ENCODE results near the gene IKZF1.

The IKZF1 gene

GRCh38 chr7:50281680-50282445 is 22.7 kb upstream of the IKZF1 start:
- intact Hi-C loops (cut with DNase I) = no loop called here
- DNase-seq = peak in 2 of 42 donors; percentile 28 to 39

- DNase-seq = no peak
- intact Hi-C loops (cut with DNase I) = no loop called here
Observed at GRCh38 chr7:50282813-50283605, 21.5 kb upstream of the IKZF1 start.

- DNase-seq = no peak
- intact Hi-C loops (cut with DNase I) = no loop called here
Observed at GRCh38 chr7:50283731-50284130, 20.8 kb upstream of the IKZF1 start.

DNA sequence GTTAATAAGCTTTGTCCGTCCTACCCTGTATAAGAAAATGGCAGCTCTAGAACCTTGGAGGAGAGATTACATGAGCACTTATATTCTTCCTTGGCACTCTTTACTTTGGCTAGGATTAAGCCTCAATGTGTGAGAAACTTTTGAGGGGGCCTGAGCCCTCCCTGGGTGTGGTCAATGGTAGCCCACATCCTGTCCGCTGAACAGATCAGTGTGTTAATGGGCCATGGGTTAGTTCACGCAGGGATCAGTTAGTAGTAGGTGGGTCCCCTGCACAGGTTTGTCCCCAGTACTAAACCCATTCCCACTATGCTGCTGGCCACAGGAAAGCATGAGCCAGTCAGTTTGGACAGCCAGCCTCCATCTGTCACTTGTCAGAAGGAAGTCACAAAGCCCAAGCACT is 20.2 kb upstream of the IKZF1 start:
- intact Hi-C loops (cut with DNase I) = no loop called here
- DNase-seq = no peak

DNA sequence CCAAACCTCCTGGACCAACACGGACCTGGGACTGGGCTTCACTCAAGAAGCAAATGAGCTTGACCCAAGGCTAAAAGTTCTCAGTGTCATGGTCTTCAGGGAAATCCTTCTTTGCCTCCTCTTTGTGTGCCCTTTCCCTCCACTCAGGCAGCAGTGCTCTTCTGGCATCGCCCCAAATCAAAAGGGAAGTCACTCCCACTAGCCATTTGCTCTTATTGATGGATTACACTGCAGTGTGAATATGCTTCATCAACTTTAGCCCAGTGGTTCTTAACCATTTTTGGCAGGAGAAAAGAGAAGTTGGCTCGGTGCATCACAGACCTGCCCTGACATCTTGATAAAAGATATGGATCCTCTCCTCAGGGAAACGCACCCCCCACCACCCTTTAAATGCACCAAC is 19.2 kb upstream of the IKZF1 start:
- DNase-seq = no peak
- intact Hi-C loops (cut with DNase I) = no loop called here

DNA sequence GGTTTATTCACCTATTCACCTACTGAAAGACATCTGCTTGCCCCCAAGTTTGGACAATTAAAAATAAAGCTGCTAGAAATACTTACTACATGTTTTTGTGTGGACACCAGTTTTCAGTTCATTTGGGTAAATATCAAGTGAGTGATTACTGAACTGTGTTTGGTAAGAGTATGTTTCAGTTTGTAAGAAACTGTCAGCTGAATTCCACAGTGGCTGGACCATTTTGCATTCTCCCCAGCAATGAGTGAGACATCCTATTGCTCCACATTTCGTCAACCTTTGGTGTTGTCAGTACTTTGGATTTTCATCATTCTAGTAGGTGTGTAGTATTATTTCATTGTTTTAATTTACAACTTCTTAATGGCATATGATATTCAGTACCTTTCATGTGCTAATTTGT is 17.4 kb upstream of the IKZF1 start:
- no peak for DNase-seq
- intact Hi-C loops (cut with DNase I) = no loop called here

GRCh38 chr7:50292165-50292757 is 12.3 kb upstream of the IKZF1 start:
- no peak for DNase-seq
- intact Hi-C loops (cut with DNase I) = no loop called here

DNA sequence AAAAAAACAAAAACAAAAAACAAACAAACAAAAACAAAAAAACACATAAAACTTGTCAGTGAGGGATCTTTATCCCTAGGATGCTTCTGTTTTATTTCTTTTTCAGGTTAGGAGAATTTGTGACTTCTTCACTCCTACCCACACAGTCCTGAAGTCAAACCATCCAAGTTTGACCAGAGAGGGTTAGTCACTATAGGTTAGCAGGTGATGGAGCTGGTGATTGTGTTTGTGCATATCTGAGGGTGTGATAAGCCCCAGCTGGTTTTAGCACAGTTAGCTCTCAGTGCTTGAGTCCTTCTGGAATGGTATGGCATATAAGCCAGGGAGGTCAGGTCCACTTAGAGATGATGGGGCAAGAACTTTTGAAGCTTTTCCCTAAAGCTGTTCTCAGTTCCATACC is 11.8 kb upstream of the IKZF1 start:
- DNase-seq = no peak
- intact Hi-C loops (cut with DNase I) = no loop called here

GRCh38 chr7:50293509-50294179 is 10.9 kb upstream of the IKZF1 start:
- no peak for DNase-seq
- intact Hi-C loops (cut with DNase I) = no loop called here

GRCh38 chr7:50295133-50295532 is 9.4 kb upstream of the IKZF1 start:
- no peak for DNase-seq
- intact Hi-C loops (cut with DNase I) = no loop called here

- DNase-seq = no peak
- intact Hi-C loops (cut with DNase I) = no loop called here
Observed at GRCh38 chr7:50296799-50297198, 7.7 kb upstream of the IKZF1 start.

DNA sequence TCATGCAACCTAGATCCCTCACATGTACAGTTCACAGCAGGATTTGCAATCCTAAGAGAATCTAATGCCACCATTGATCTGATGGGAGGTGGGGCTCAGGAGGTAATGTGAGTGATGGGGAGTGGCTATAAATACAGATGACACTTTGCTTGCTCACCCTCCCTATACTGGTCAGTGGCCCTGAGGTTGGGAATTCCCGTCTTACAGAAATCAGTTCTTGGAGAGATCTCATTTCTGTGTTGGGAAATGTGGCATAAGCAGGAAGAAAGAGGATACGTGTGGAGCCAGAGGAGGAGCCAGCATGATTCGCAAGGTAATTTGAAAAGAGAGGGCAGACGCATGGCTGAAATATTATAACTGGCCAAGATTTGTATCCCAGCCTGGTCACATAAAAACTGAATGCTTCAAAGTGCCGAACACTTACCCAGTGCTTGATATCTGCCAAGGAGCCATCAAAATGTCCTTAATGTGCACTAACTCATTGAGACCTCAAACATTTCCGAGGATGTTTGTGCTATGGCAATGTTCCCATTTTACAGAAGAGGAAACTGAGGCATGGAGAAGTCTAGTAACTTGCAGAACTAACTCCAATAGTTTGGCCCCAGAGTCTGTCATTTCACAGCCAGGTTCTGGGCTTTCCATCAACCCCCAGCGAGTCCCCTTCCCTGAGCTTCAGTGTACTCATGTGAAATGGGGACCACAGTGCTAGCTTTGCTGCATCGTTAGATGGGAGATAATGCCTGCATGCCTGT is 5.5 kb upstream of the IKZF1 start:
- intact Hi-C loops (cut with DNase I) = no loop called here

GRCh38 chr7:50300336-50300735 is 4.2 kb upstream of the IKZF1 start:
- DNase-seq = no peak
- intact Hi-C loops (cut with DNase I) = no loop called here

More for the DNA sequence above, 5.5 kb upstream of the IKZF1 start:
- no peak for DNase-seq

DNA sequence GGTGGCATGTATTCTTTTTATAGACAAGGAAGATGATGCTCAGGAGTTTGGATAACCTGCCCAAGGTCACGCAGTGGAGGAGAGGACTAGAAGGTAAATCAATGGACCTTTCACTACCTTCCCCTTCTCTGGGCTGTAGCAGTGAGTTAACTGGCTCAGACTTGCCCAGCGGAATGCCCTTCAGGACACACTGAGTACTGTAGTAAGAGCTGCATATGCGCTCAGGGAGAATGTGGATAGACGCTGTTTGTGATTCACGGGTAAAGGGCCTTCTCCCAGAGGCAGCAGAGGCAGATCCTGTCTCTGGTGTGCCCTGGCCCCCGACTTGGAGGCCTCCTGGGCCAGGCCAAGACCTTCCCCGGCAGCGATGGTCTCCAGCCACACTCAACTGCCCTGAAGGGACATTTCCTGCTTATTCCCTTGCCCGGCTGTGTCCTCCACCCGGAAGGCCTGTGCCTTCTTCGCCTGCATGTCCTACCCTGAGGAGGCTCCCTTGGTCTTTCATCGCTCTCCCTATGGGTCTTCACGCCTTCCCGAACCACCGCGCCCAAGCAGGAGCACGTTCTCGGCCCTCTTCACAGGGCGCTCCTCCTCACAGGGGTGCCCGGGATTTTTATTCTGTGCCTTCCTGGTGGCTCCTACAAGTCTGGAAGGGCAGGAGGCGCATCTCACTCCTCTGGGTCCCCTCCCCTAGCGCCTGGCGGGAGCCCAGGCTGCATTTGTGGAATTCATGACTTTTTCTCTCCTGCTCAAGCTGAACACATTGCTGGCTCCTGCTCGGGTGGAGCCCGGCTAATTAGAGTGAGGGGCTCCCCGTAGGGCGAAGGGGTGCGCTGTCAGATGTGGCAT is 1.8 kb upstream of the IKZF1 start:
- no peak for DNase-seq

DNA sequence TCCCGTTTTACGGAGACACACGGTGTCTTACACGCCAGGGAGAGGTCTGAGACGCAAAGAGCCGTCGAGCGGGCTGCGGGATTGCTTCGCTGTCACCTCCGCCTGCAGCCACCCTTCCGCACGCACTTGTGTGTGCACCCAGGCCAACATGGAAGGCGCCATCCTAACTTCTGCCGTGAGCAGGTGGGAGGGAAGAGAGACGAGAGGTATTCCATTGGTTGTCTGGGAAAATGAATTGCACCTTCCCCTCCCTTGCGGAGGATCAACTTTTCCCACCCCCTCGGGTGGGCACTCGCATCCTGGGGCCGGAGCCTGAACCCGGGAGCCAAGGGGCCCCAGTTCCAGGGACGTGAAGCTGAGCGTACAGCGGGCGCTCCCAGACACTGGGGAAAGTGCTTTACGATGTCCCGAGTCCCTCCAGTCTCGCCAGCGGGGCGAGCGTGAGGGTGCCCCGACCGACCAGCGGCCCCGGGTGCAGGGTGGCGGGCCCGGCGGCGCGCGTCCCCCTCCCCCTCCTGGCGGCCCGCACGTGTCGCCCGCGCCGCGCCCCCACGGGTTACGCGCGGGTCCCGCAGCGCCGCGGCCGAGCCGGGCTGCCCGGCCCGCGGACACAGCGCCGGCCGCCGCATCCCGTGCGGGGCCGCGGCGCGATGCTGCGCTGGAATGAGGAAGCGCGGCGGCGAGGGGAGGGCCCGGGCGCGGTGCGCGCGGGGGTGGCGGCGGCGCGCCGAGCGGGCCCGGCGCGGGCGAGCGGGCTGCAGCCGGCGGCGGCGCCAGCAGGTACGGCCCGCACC is 984 bp upstream of the IKZF1 start:
- peak in 1 of 42 donors; percentile 10 for DNase-seq
- intact Hi-C loops (cut with DNase I) = no loop called here

More for the DNA sequence above, 1.8 kb upstream of the IKZF1 start:
- intact Hi-C loops (cut with DNase I) = no loop called here

GRCh38 chr7:50304911-50305582 is 531 bp downstream of the IKZF1 start:
- intact Hi-C loops (cut with DNase I) = no loop called here

More at GRCh38 chr7:50304911-50305582, 531 bp downstream of the IKZF1 start:
- no peak for DNase-seq

Measured in head of caudate nucleus (tissue), 42 donors.